ENCODE data around the gene KCNJ9.

Gene KCNJ9

GRCh38 chr1:160093624-160094290 lies 12.4 kb downstream of the KCNJ9 start:
- Histone ChIP-seq H3K9ac (ENCODE audit: low read length) (no peak overlapping the region), H3K9me3 (ENCODE audit: control insufficient read depth, low read length) (no peaks in the 10 kb centered on the region), H3K36me3 (ENCODE audit: control insufficient read depth, insufficient read depth, low read length) (peaks cover 12% of the 10 kb centered on the region), H3K27me3 (ENCODE audit: control insufficient read depth, insufficient read depth, low read length) (no peaks in the 10 kb centered on the region), H3K4me3 (ENCODE audit: low read length) (no peak overlapping the region), H3K4me1 (ENCODE audit: control insufficient read depth, insufficient read depth, low read length) (peaks cover 30% of the 10 kb centered on the region)

- Histone ChIP-seq H3K9ac (ENCODE audit: low read length) (no peak overlapping the region), H3K36me3 (ENCODE audit: control insufficient read depth, insufficient read depth, low read length) (peaks cover 12% of the 10 kb centered on the region), H3K9me3 (ENCODE audit: control insufficient read depth, low read length) (no peaks in the 10 kb centered on the region), H3K27me3 (ENCODE audit: control insufficient read depth, insufficient read depth, low read length) (no peaks in the 10 kb centered on the region), H3K4me1 (ENCODE audit: control insufficient read depth, insufficient read depth, low read length) (peaks cover 32% of the 10 kb centered on the region), H3K4me3 (ENCODE audit: low read length) (no peak overlapping the region)
Observed at GRCh38 chr1:160094291-160094625, 12.9 kb downstream of the KCNJ9 start.

GRCh38 chr1:160094806-160095205 lies 13.5 kb downstream of the KCNJ9 start:
- Histone ChIP-seq H3K4me1 (ENCODE audit: control insufficient read depth, insufficient read depth, low read length) (peaks cover 37% of the 10 kb centered on the region), H3K36me3 (ENCODE audit: control insufficient read depth, insufficient read depth, low read length) (peaks cover 12% of the 10 kb centered on the region), H3K9me3 (ENCODE audit: control insufficient read depth, low read length) (no peaks in the 10 kb centered on the region), H3K27me3 (ENCODE audit: control insufficient read depth, insufficient read depth, low read length) (no peaks in the 10 kb centered on the region), H3K4me3 (ENCODE audit: low read length) (no peak overlapping the region), H3K9ac (ENCODE audit: low read length) (no peak overlapping the region)

GRCh38 chr1:160095382-160096105 lies 14.2 kb downstream of the KCNJ9 start:
- Histone ChIP-seq H3K36me3 (ENCODE audit: control insufficient read depth, insufficient read depth, low read length) (peaks cover 12% of the 10 kb centered on the region), H3K4me3 (ENCODE audit: low read length) (no peak overlapping the region), H3K4me1 (ENCODE audit: control insufficient read depth, insufficient read depth, low read length) (peaks cover 38% of the 10 kb centered on the region), H3K9ac (ENCODE audit: low read length) (no peak overlapping the region), H3K27me3 (ENCODE audit: control insufficient read depth, insufficient read depth, low read length) (no peaks in the 10 kb centered on the region), H3K9me3 (ENCODE audit: control insufficient read depth, low read length) (no peaks in the 10 kb centered on the region)

GRCh38 chr1:160096274-160097116 lies 15.2 kb downstream of the KCNJ9 start:
- Histone ChIP-seq H3K4me3 (ENCODE audit: low read length) (no peak overlapping the region), H3K27me3 (ENCODE audit: control insufficient read depth, insufficient read depth, low read length) (no peaks in the 10 kb centered on the region), H3K9ac (ENCODE audit: low read length) (peak overlapping the region; percentile 79), H3K9me3 (ENCODE audit: control insufficient read depth, low read length) (no peaks in the 10 kb centered on the region), H3K4me1 (ENCODE audit: control insufficient read depth, insufficient read depth, low read length) (peaks cover 47% of the 10 kb centered on the region), H3K36me3 (ENCODE audit: control insufficient read depth, insufficient read depth, low read length) (peaks cover 12% of the 10 kb centered on the region)

- Histone ChIP-seq H3K27me3 (ENCODE audit: control insufficient read depth, insufficient read depth, low read length) (no peaks in the 10 kb centered on the region), H3K9ac (ENCODE audit: low read length) (peak overlapping the region; percentile 79), H3K9me3 (ENCODE audit: control insufficient read depth, low read length) (no peaks in the 10 kb centered on the region), H3K4me1 (ENCODE audit: control insufficient read depth, insufficient read depth, low read length) (peaks cover 53% of the 10 kb centered on the region), H3K36me3 (ENCODE audit: control insufficient read depth, insufficient read depth, low read length) (peaks cover 5% of the 10 kb centered on the region), H3K4me3 (ENCODE audit: low read length) (peak overlapping the region; percentile 40)
Observed at GRCh38 chr1:160097151-160097910, 16.0 kb downstream of the KCNJ9 start.

- H3K36me3 ChIP-seq (ENCODE audit: control insufficient read depth, insufficient read depth, low read length): peaks cover 5% of the 10 kb centered on the region
- no peaks in the 10 kb centered on the region for H3K27me3 ChIP-seq (ENCODE audit: control insufficient read depth, insufficient read depth, low read length)
- H3K9me3 ChIP-seq (ENCODE audit: control insufficient read depth, low read length): no peaks in the 10 kb centered on the region
- H3K4me1 ChIP-seq (ENCODE audit: control insufficient read depth, insufficient read depth, low read length): peaks cover 53% of the 10 kb centered on the region
- H3K4me3 ChIP-seq (ENCODE audit: low read length): peak within 1 kb of the TSS; percentile 73
- H3K9ac ChIP-seq (ENCODE audit: low read length): peak within 1 kb of the TSS; percentile 82
Observed at GRCh38 chr1:160097911-160098851, 16.8 kb downstream of the KCNJ9 start, which contains the start of gene IGSF8. Gene IGSF8 (minus strand): TSS chr1:160098619. CDS start chr1:160098472, 147 bp downstream.

- Histone ChIP-seq H3K36me3 (ENCODE audit: control insufficient read depth, insufficient read depth, low read length) (no peaks in the 10 kb centered on the region), H3K4me1 (ENCODE audit: control insufficient read depth, insufficient read depth, low read length) (peaks cover 48% of the 10 kb centered on the region), H3K9me3 (ENCODE audit: control insufficient read depth, low read length) (no peaks in the 10 kb centered on the region), H3K27me3 (ENCODE audit: control insufficient read depth, insufficient read depth, low read length) (no peaks in the 10 kb centered on the region), H3K9ac (ENCODE audit: low read length) (peak overlapping the region; percentile 82), H3K4me3 (ENCODE audit: low read length) (peak overlapping the region; percentile 73)
Observed at GRCh38 chr1:160098852-160099561, 17.7 kb downstream of the KCNJ9 start.

- no peaks in the 10 kb centered on the region for H3K9me3 ChIP-seq (ENCODE audit: control insufficient read depth, low read length)
- peak overlapping the region; percentile 73 for H3K4me3 ChIP-seq (ENCODE audit: low read length)
- peak overlapping the region; percentile 82 for H3K9ac ChIP-seq (ENCODE audit: low read length)
- H3K36me3 ChIP-seq (ENCODE audit: control insufficient read depth, insufficient read depth, low read length): no peaks in the 10 kb centered on the region
- H3K4me1 ChIP-seq (ENCODE audit: control insufficient read depth, insufficient read depth, low read length): peaks cover 42% of the 10 kb centered on the region
- no peaks in the 10 kb centered on the region for H3K27me3 ChIP-seq (ENCODE audit: control insufficient read depth, insufficient read depth, low read length)
Observed at GRCh38 chr1:160099716-160100375, 18.5 kb downstream of the KCNJ9 start.

- Histone ChIP-seq H3K36me3 (ENCODE audit: control insufficient read depth, insufficient read depth, low read length) (no peaks in the 10 kb centered on the region), H3K4me3 (ENCODE audit: low read length) (no peak overlapping the region)
Observed at GRCh38 chr1:160101037-160101716, 19.8 kb downstream of the KCNJ9 start.

More at GRCh38 chr1:160101037-160101716, 19.8 kb downstream of the KCNJ9 start:
- H3K4me1 ChIP-seq (ENCODE audit: control insufficient read depth, insufficient read depth, low read length): peaks cover 42% of the 10 kb centered on the region
- H3K9me3 ChIP-seq (ENCODE audit: control insufficient read depth, low read length): no peaks in the 10 kb centered on the region
- H3K27me3 ChIP-seq (ENCODE audit: control insufficient read depth, insufficient read depth, low read length): no peaks in the 10 kb centered on the region
- H3K9ac ChIP-seq (ENCODE audit: low read length): peak overlapping the region; percentile 8

Data from mucosa of stomach (tissue), 1 donor.